ENCODE data around the gene ARHGEF40.

GRCh38 chr14:21087294-21088091, 17.4 kb downstream of the ARHGEF40 start:
- TF ChIP-seq CTCF (IDR thresholded peaks at IDR 0.05; ENCODE audit: low read depth, low read length, poor library complexity, severe bottlenecking) (no peak), EZH2phosphoT487 (IDR thresholded peaks at IDR 0.05; ENCODE audit: borderline replicate concordance, low read length) (no peak)
